GM13977 (cell line): ENCODE data around the gene CDH23.

ENCODE experiments used
- DNase-seq: peaks from one replicate; pipeline ENCODE4 v3.0.0; 2012; ENCODE audit warnings: low spot score
- in situ Hi-C: fragments of 300-500 bp; cut with MboI; formaldehyde crosslinking; loops from one replicate; pipeline ENCODE4 v1.12.0; 2022; ENCODE audit warnings: low sequenced_read_pairs, low pct_unique_long_range_greater_than_20kb, mixed read lengths, inconsistent platforms; ENCODE audit not compliant: unreplicated experiment
- TF ChIP-seq, protein P1 (sequence below): IDR thresholded peaks from 2 replicates; pipeline ENCODE4 v1.5.1; 2012; ENCODE audit warnings: mild to moderate bottlenecking, control low read depth; ENCODE audit not compliant: insufficient read depth; ENCODE audit errors: extremely low read depth, missing control alignments

The CDH23 gene

GRCh38 chr10:71538608-71539260, 142.0 kb downstream of the CDH23 start:
- DNase-seq: no peak
- TF ChIP-seq, protein P1, sequence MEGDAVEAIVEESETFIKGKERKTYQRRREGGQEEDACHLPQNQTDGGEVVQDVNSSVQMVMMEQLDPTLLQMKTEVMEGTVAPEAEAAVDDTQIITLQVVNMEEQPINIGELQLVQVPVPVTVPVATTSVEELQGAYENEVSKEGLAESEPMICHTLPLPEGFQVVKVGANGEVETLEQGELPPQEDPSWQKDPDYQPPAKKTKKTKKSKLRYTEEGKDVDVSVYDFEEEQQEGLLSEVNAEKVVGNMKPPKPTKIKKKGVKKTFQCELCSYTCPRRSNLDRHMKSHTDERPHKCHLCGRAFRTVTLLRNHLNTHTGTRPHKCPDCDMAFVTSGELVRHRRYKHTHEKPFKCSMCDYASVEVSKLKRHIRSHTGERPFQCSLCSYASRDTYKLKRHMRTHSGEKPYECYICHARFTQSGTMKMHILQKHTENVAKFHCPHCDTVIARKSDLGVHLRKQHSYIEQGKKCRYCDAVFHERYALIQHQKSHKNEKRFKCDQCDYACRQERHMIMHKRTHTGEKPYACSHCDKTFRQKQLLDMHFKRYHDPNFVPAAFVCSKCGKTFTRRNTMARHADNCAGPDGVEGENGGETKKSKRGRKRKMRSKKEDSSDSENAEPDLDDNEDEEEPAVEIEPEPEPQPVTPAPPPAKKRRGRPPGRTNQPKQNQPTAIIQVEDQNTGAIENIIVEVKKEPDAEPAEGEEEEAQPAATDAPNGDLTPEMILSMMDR: no peak
- in situ Hi-C loops: no loop called here

- in situ Hi-C loops: no loop called here
- no peak for DNase-seq
- TF ChIP-seq, protein P1: no peak
Observed at GRCh38 chr10:71539442-71540118, 142.9 kb downstream of the CDH23 start.

DNA sequence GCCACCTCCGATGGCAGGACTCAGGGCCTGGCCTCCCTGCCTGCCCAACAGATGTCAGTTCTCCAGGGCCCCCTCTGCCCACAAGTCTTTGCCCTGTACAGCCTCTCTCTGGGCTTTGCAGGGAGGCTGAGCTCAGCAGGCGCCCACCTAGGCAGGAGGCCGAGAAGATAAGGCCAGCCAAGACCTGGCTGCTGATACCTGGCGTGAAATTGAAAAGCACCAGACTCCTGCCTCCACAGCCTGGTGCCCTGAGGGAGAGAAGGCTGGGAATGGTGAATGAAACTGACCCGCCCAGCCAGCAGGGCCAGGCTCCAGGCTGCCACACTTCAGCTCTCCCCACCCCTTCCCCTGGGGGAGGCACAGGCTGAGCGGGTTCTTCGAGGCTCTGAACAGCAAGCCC, 145.8 kb downstream of the CDH23 start:
- DNase-seq: no peak
- in situ Hi-C loops: no loop called here
- TF ChIP-seq, protein P1: no peak

DNA sequence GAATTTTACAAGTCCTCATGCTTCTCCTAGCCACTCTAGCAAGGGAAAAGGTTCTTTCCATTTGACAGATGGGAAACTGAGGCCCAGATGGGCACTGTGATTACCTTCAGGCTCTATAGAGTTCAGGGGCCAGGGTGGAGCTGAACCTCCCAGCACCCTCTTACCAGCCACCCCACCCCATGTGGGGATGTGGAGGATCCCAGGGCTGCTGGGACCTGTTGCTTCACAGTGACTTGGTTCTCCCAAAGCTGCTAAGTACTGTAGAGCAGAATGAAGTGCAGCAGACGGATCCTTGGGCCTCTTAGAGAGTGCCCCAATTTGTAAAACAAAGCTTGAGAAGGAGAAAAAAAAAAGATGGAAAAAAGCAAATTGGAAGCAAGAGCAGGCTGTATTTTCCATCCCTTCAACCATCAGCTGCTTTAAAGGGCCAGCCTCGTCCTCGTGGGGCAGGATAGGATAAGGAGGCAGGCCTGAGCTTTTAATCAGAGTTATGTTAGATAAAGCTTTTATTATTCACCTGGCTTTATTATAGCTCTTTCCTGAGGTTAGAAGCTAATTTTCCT, 147.0 kb downstream of the CDH23 start:
- no peak for DNase-seq
- in situ Hi-C loops: no loop called here
- TF ChIP-seq, protein P1: no peak

DNA sequence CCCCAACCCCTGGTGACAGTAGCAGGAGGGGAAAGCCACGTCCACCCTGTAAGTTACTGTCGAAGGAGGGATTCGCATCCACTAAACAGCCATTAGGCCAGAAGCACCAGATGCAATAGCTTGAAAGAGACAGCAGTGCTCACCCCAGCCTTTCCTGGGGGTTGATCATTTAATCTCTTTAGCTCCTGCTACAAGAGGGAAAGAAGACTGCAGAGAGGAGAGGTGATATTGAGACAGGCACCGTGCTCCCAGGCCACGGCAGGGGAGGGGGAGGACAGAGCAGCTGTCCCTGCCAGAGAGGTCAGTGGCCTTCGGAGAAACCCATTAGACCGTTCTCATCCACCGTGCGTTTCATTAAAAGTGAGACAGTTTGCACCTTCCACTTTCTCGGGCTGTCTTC, 148.3 kb downstream of the CDH23 start:
- DNase-seq: no peak
- TF ChIP-seq, protein P1: no peak
- in situ Hi-C loops: no loop called here

GRCh38 chr10:71546220-71546619, 149.5 kb downstream of the CDH23 start:
- TF ChIP-seq, protein P1: no peak
- DNase-seq: no peak
- in situ Hi-C loops: no loop called here
